GM19238 (cell line): Measurements from ENCODE around the gene ASAP2.
"Not testable (repeated sequence)": the region's sequence is repeated elsewhere in the genome, so short reads cannot be mapped to it uniquely, and the experiment has no call there.

Experiments
- DNase-seq: peaks from one replicate; pipeline ENCODE4 v3.0.0; 2011; ENCODE audit warnings: low spot score; ENCODE audit not compliant: insufficient read length

Gene ASAP2

GRCh38 chr2:9250091-9250490 lies 43.5 kb downstream of the ASAP2 start:
- no peak for DNase-seq

GRCh38 chr2:9250498-9251153 lies 44.0 kb downstream of the ASAP2 start:
- DNase-seq = no peak

- DNase-seq = no peak
Measured at GRCh38 chr2:9251154-9252001, 44.8 kb downstream of the ASAP2 start.

- DNase-seq = no peak
Measured at GRCh38 chr2:9252002-9252357, 45.4 kb downstream of the ASAP2 start.

- no peak for DNase-seq
Measured at GRCh38 chr2:9255416-9255815, 48.8 kb downstream of the ASAP2 start.

- DNase-seq = no peak
Measured at GRCh38 chr2:9256147-9256546, 49.5 kb downstream of the ASAP2 start.

- DNase-seq = no peak
Measured at GRCh38 chr2:9256570-9257043, 50.0 kb downstream of the ASAP2 start.

GRCh38 chr2:9258501-9258900 lies 51.9 kb downstream of the ASAP2 start:
- no peak for DNase-seq

- no peak for DNase-seq
Measured at GRCh38 chr2:9258953-9259399, 52.4 kb downstream of the ASAP2 start.

- DNase-seq = no peak
Measured at GRCh38 chr2:9260464-9260918, 53.9 kb downstream of the ASAP2 start.

GRCh38 chr2:9261231-9261883 lies 54.7 kb downstream of the ASAP2 start:
- no peak for DNase-seq

GRCh38 chr2:9262671-9263171 lies 56.1 kb downstream of the ASAP2 start:
- DNase-seq = no peak

- DNase-seq = no peak
Measured at GRCh38 chr2:9263428-9263827, 56.8 kb downstream of the ASAP2 start.

- DNase-seq = no peak
Measured at GRCh38 chr2:9264301-9264700, 57.7 kb downstream of the ASAP2 start.

GRCh38 chr2:9266711-9267110 lies 60.1 kb downstream of the ASAP2 start:
- no peak for DNase-seq

GRCh38 chr2:9267286-9267685 lies 60.7 kb downstream of the ASAP2 start:
- DNase-seq = not testable (repeated sequence)

- DNase-seq = no peak
Measured at GRCh38 chr2:9268301-9269080, 61.9 kb downstream of the ASAP2 start.

GRCh38 chr2:9269295-9269694 lies 62.7 kb downstream of the ASAP2 start:
- DNase-seq = no peak

- no peak for DNase-seq
Measured at GRCh38 chr2:9269695-9270360, 63.2 kb downstream of the ASAP2 start.

GRCh38 chr2:9271091-9271490 lies 64.5 kb downstream of the ASAP2 start:
- DNase-seq = no peak

- DNase-seq = no peak
Measured at GRCh38 chr2:9271691-9272090, 65.1 kb downstream of the ASAP2 start.
